HepG2 (cell line): ENCODE measurements around the gene PREX1. TPM values are rescaled to one million over a fixed set of nuclear protein-coding genes. Genes with fewer than 3 reads are reported as not detected.
A peak's percentile ranks its signal among the peaks of the same experiment; 100 is the strongest.

Experiments used
- ATAC-seq: fragments of 200-7000 bp; cut with Tn5 transposase; 3 replicates; pipeline ENCODE4 v1.9.1; 2020; ENCODE audit warnings: mild to moderate bottlenecking, moderate library complexity
- BruUV-seq: library from RNA; stranded (reverse); fragments of 400-500 nt; replicated peaks from 2 replicates; lab custom pipeline; 2021; lab: Mats Ljungman, UMichigan
- CTCF ChIA-PET: fragments of 300-600 bp; formaldehyde crosslinking; extraction: SDS; loops from one replicate; lab custom pipeline; 2021; ENCODE audit warnings: low total read pairs, inconsistent platforms, low intra/inter-chr PET ratio; lab: Yijun Ruan, JAX
- POLR2A ChIA-PET: fragments of 350-600 bp; sonication (Branson Sonifier 250); formaldehyde crosslinking; loops from one replicate; lab custom pipeline; 2020; ENCODE audit warnings: antibody characterized with exemption, inconsistent platforms; lab: Yijun Ruan, JAX
- DNase-seq: peaks from one replicate; pipeline ENCODE4 v3.0.0-alpha.2; 2015; ENCODE audit warnings: low spot score
- FAIRE-seq: peaks from 3 replicates; lab custom pipeline; 2011; peaks lifted over from hg19 to GRCh38; lab: Jason Lieb, UNC
- H2AFZ ChIP-seq: one replicate; pipeline ENCODE4 v1.6.1; 2011; ENCODE audit warnings: low read length, inconsistent platforms
- H3K27ac ChIP-seq: fragments of 300-600 bp; 3 replicates; pipeline ENCODE4 v1.8.0; 2011; ENCODE audit warnings: mixed run types, mild to moderate bottlenecking, mixed read lengths, low read length, inconsistent platforms; ENCODE audit not compliant: insufficient read depth; ENCODE audit errors: extremely low read length
- H3K27me3 ChIP-seq, 2 experiments: fragments of 200-600 bp in 1 of 2; 2 replicates in 1 of 2; 3 replicates in 1 of 2; pipeline versions ENCODE4 v1.6.0 to v1.8.0; 2011; ENCODE audit warnings: low read length in 2 of 2, mild to moderate bottlenecking in 2 of 2, moderate library complexity in 2 of 2, inconsistent platforms in 1 of 2; ENCODE audit not compliant: insufficient read depth in 2 of 2, control insufficient read depth in 1 of 2
- H3K36me3 ChIP-seq, 2 experiments: fragments of 200-600 bp in 1 of 2; replicated peaks in 1 of 2; 2 replicates in 1 of 2; 3 replicates in 1 of 2; pipeline versions ENCODE4 v1.5.1 to v1.8.0; 2011; ENCODE audit warnings: low read length in 2 of 2, inconsistent platforms in 1 of 2; ENCODE audit not compliant: insufficient read depth in 2 of 2, control insufficient read depth in 1 of 2
- H3K4me1 ChIP-seq: 2 replicates; pipeline ENCODE4 v1.5.1; 2012; ENCODE audit warnings: low read length, inconsistent platforms; ENCODE audit not compliant: insufficient read depth
- H3K4me2 ChIP-seq: 2 replicates; pipeline ENCODE4 v1.6.0; 2011; ENCODE audit warnings: low read depth, low read length, inconsistent platforms
- H3K4me3 ChIP-seq, 3 experiments: fragments of 200-600 bp in 1 of 3; sonication (generic), shearing (Covaris generic) in 1 of 3; replicated peaks in 1 of 3; 2 replicates each; pipeline ENCODE4 v1.5.1; 2011 to 2016; ENCODE audit warnings: low read length in 3 of 3, inconsistent platforms in 2 of 3, low read depth in 2 of 3, mild to moderate bottlenecking in 2 of 3, control low read depth in 1 of 3, mixed read lengths in 1 of 3; ENCODE audit not compliant: insufficient read depth in 1 of 3
- H3K79me2 ChIP-seq: one replicate; pipeline ENCODE4 v1.6.1; 2011; ENCODE audit warnings: low read length, inconsistent platforms; ENCODE audit not compliant: insufficient read depth
- H3K9ac ChIP-seq: 2 replicates; pipeline ENCODE4 v1.6.0; 2011; ENCODE audit warnings: mild to moderate bottlenecking, low read depth, low read length, inconsistent platforms; ENCODE audit not compliant: insufficient read depth
- H3K9me3 ChIP-seq: 2 replicates; pipeline ENCODE4 v1.5.1; 2012; ENCODE audit warnings: mild to moderate bottlenecking, low read length
- H4K20me1 ChIP-seq: 2 replicates; pipeline ENCODE4 v1.6.0; 2011; ENCODE audit warnings: inconsistent platforms, mild to moderate bottlenecking, low read length, moderate library complexity; ENCODE audit not compliant: insufficient read depth
- CREB1 ChIP-seq, 2 experiments: fragments of 450-650 bp in 1 of 2; IDR thresholded peaks; 2 replicates each; pipeline ENCODE4 v1.6.1; 2016 to 2017; ENCODE audit warnings: control low read depth in 1 of 2, mild to moderate bottlenecking in 1 of 2, missing compliant biosample characterization in 1 of 2, missing genetic modification characterization in 1 of 2
- KDM5B ChIP-seq: sonication (generic); formaldehyde crosslinking; IDR thresholded peaks from 2 replicates; pipeline ENCODE4 v1.4.0; 2020; ENCODE audit warnings: missing genetic modification reagents, mild to moderate bottlenecking, borderline replicate concordance
- NBN ChIP-seq: fragments of 450-650 bp; conservative IDR thresholded peaks from 2 replicates; pipeline ENCODE4 v1.6.1; 2017
- SALL1 ChIP-seq: sonication (generic); formaldehyde crosslinking; IDR thresholded peaks from 2 replicates; pipeline ENCODE4 v1.8.0; 2022; ENCODE audit warnings: mild to moderate bottlenecking, missing genetic modification reagents
- SRSF4 ChIP-seq: fragments of 200-400 bp; formaldehyde crosslinking; IDR thresholded peaks from one replicate; pipeline ENCODE4 v1.6.1; 2018; ENCODE audit warnings: mild to moderate bottlenecking, low read depth, low read length, moderate library complexity; ENCODE audit not compliant: poor library complexity, severe bottlenecking
- ZBTB20 ChIP-seq: sonication (generic); formaldehyde crosslinking; IDR thresholded peaks from 2 replicates; pipeline ENCODE4 v1.8.1; 2023; ENCODE audit warnings: missing genetic modification reagents, low read depth, mild to moderate bottlenecking, borderline replicate concordance
- ZMYM3 ChIP-seq: sonication (generic); formaldehyde crosslinking; IDR thresholded peaks from 2 replicates; pipeline ENCODE4 v1.5.1; 2020; ENCODE audit warnings: mild to moderate bottlenecking, missing genetic modification reagents
- ZNF629 ChIP-seq: sonication (generic); formaldehyde crosslinking; conservative IDR thresholded peaks from 2 replicates; pipeline ENCODE4 v1.5.0; 2020; ENCODE audit warnings: missing genetic modification reagents
- ZNF713 ChIP-seq: sonication (generic); formaldehyde crosslinking; IDR thresholded peaks from 2 replicates; pipeline ENCODE4 v1.4.0; 2020; ENCODE audit warnings: mild to moderate bottlenecking, missing genetic modification reagents
- WGBS: methylation state at CpG from one replicate; pipeline ENCODE4 v1.1.6; 2017; ENCODE audit warnings: low lambda C conversion rate; 5-methylcytosine and 5-hydroxymethylcytosine counted together
- in situ Hi-C: cut with HindIII; loops from 2 replicates; pipeline ENCODE4 v1.10.0; 2017; ENCODE audit warnings: low pct_unique_long_range_greater_than_20kb; ENCODE audit not compliant: extremely low pct_ligation_motif_present
- intact Hi-C: fragments of 100-400 bp; cut with micrococcal nuclease; formaldehyde crosslinking; loops from one replicate; pipeline ENCODE4 v1.10.0; 2022; ENCODE audit not compliant: unreplicated experiment
- polyA plus RNA-seq, 8 experiments: library from polyadenylated mRNA; depleted of rRNA in 3 of 8; stranded (reverse) in 7 of 8; unstranded in 1 of 8; fragments of >200 nt; fragmentation: Illumina TruSeq in 4 of 8; extraction: Trizol in 4 of 8; gene quantifications; 2 replicates each; pipeline versions ENCODE4 v1.2.1 to v1.2.3, GENCODE V29; 2011 to 2016; ENCODE audit warnings: low read depth in 4 of 8, missing spikeins in 1 of 8, mixed read lengths in 1 of 8; ENCODE audit not compliant: insufficient read depth in 1 of 8
- total RNA-seq, 5 experiments: library from RNA; depleted of rRNA; stranded (reverse); fragments of >200 nt; fragmentation: Illumina TruSeq; extraction: Trizol; gene quantifications; 2 replicates each; pipeline ENCODE4 v1.2.3, GENCODE V29; 2016; ENCODE audit warnings: low read depth in 1 of 5

The PREX1 gene
- total and polyA plus RNA-seq, 2 of the 13 experiments (the other 11 are each of a cell fraction or from before 2014, with no cell fraction given): 0.02 to 0.04 TPM

- in situ Hi-C loops: no loop called here
- 18% methylated on average over 5 of the region's 5 CpGs for WGBS
- ATAC-seq: no peak
These were observed 84.0 kb downstream of the PREX1 start for GRCh38 chr20:48743807-48744206.

GRCh38 chr20:48742912-48743680 lies 84.7 kb downstream of the PREX1 start:
- no peak for DNase-seq
- no peaks in the 10 kb centered on the region for H3K79me2 ChIP-seq
- H3K27me3 ChIP-seq: peaks cover 10 to 48% of the 10 kb centered on the region in 2 experiments; a peak in 4 of 5 replicates
- no peak overlapping the region for H3K27ac ChIP-seq
- no peaks in the 10 kb centered on the region for H3K9me3 ChIP-seq
- in situ Hi-C loops: no loop called here
- no peak overlapping the region for H3K9ac ChIP-seq
- ChIA-PET CTCF (no interaction called here), POLR2A (no interaction called here)
- WGBS: 54% methylated on average over 16 of the region's 16 CpGs
- no TSS peak for BruUV-seq
- H3K4me2 ChIP-seq: no peak overlapping the region
- peaks cover 23% of the 10 kb centered on the region for H3K4me1 ChIP-seq
- intact Hi-C loops: no loop called here
- no peak for FAIRE-seq
- no peak overlapping the region for H3K4me3 ChIP-seq
- no peaks in the 10 kb centered on the region for H4K20me1 ChIP-seq
- no peak for ATAC-seq
- TF ChIP-seq KDM5B (CRISPR knock-in tag) (peak; percentile 32; the same call in 1 of the 2 replicates), SRSF4 (no peak), ZMYM3 (CRISPR knock-in tag) (peak; percentile 35; the same call in 1 of the 2 replicates), ZNF629 (peak; percentile 87), CREB1 (IDR thresholded peaks at IDR 0.05) (peak; percentile 18; the same call in 1 of the 2 replicates), CREB1 (CRISPR knock-in tag; IDR thresholded peaks at IDR 0.05) (no peak), ZBTB20 (CRISPR knock-in tag) (no peak), ZNF713 (CRISPR knock-in tag) (no peak), SALL1 (0 out of 2 replicates have a peak, but pooled peaks have one; percentile 10)
- H2AFZ ChIP-seq: no peak overlapping the region
- no peaks in the 10 kb centered on the region for H3K36me3 ChIP-seq

More at GRCh38 chr20:48743807-48744206, 84.0 kb downstream of the PREX1 start:
- no TSS peak for BruUV-seq
- no peaks in the 10 kb centered on the region for H3K9me3 ChIP-seq
- ChIA-PET CTCF (no interaction called here), POLR2A (no interaction called here)
- peaks cover 16% of the 10 kb centered on the region for H3K4me1 ChIP-seq
- no peak for FAIRE-seq
- no peaks in the 10 kb centered on the region for H3K36me3 ChIP-seq
- no peaks in the 10 kb centered on the region for H3K79me2 ChIP-seq
- no peak for DNase-seq
- no peak overlapping the region for H3K4me2 ChIP-seq
- no peak overlapping the region for H3K9ac ChIP-seq
- H2AFZ ChIP-seq: no peak overlapping the region
- TF ChIP-seq NBN (no peak), CREB1 (IDR thresholded peaks at IDR 0.05) (peak; percentile 94), CREB1 (CRISPR knock-in tag; IDR thresholded peaks at IDR 0.05) (no peak)
- intact Hi-C loops: no loop called here
- no peak overlapping the region for H3K27ac ChIP-seq
- H3K27me3 ChIP-seq: peaks cover 10 to 52% of the 10 kb centered on the region in 2 experiments; a peak in 4 of 5 replicates
- no peaks in the 10 kb centered on the region for H4K20me1 ChIP-seq
- no peak overlapping the region for H3K4me3 ChIP-seq
